K562 (cell line): Measurements from ENCODE around the gene ADM2. TPM values are rescaled to one million over a fixed set of nuclear protein-coding genes. Genes with fewer than 3 reads are reported as not detected.
A peak's percentile ranks its signal among the peaks of the same experiment; 100 is the strongest.

Experiments
- BMI1 ChIP-seq: fragments of 150-350 bp; IDR thresholded peaks from 2 replicates; pipeline ENCODE4 v1.6.1; 2014; ENCODE audit warnings: low read length
- EZH2 ChIP-seq: IDR thresholded peaks from 2 replicates; pipeline ENCODE4 v1.6.1; 2012; ENCODE audit warnings: low read depth, mild to moderate bottlenecking, inconsistent platforms, low read length, borderline replicate concordance
- FOXA3 ChIP-seq, 2 experiments: fragments of 450-650 bp in 1 of 2; sonication (generic) in 1 of 2; formaldehyde crosslinking; IDR thresholded peaks in 1 of 2; conservative IDR thresholded peaks in 1 of 2; 2 replicates each; pipeline versions ENCODE4 v1.4.0 to v1.8.0; 2020 to 2022; ENCODE audit warnings: mild to moderate bottlenecking in 2 of 2, missing genetic modification reagents in 1 of 2
- GABPB1 ChIP-seq: sonication (generic); formaldehyde crosslinking; IDR thresholded peaks from 2 replicates; pipeline ENCODE4 v1.8.0; 2022; ENCODE audit warnings: mild to moderate bottlenecking, missing genetic modification reagents
- NFATC3 ChIP-seq: fragments of 450-650 bp; IDR thresholded peaks from 2 replicates; pipeline ENCODE4 v1.6.1; 2017; ENCODE audit warnings: mild to moderate bottlenecking
- PRDM10 ChIP-seq: fragments of 450-650 bp; IDR thresholded peaks from 2 replicates; pipeline ENCODE4 v1.6.1; 2018; ENCODE audit not compliant: partially characterized antibody
- RBM15 ChIP-seq: fragments of 200-400 bp; formaldehyde crosslinking; IDR thresholded peaks from 2 replicates; pipeline ENCODE4 v1.6.1; 2018; ENCODE audit warnings: mild to moderate bottlenecking, low read length, moderate library complexity; ENCODE audit not compliant: insufficient read depth
- SAFB ChIP-seq: fragments of 200-400 bp; formaldehyde crosslinking; IDR thresholded peaks from 2 replicates; pipeline ENCODE4 v1.6.1; 2017; ENCODE audit warnings: low read depth, low read length, borderline replicate concordance
- SIN3A ChIP-seq, 2 experiments: fragments of 150-350 bp in 1 of 2; IDR thresholded peaks; 2 replicates each; pipeline ENCODE4 v1.6.1; 2011 to 2016; ENCODE audit warnings: borderline replicate concordance in 2 of 2, low read depth in 2 of 2, low read length in 2 of 2, mild to moderate bottlenecking in 2 of 2, moderate library complexity in 2 of 2; ENCODE audit not compliant: control insufficient read depth in 1 of 2
- SP1 ChIP-seq: sonication (generic); formaldehyde crosslinking; IDR thresholded peaks from 2 replicates; pipeline ENCODE4 v1.8.1; 2022; ENCODE audit warnings: mild to moderate bottlenecking, missing genetic modification reagents
- ZNF121 ChIP-seq: sonication (generic); formaldehyde crosslinking; conservative IDR thresholded peaks from 2 replicates; pipeline ENCODE4 v1.8.0; 2022; ENCODE audit warnings: missing genetic modification reagents
- ZNF324 ChIP-seq: fragments of 250-450 bp; sonication (Bioruptor Pico); IDR thresholded peaks from 2 replicates; pipeline ENCODE4 v1.4.0; 2020; ENCODE audit warnings: mild to moderate bottlenecking
- polyA plus RNA-seq, 8 experiments: library from polyadenylated mRNA; depleted of rRNA in 4 of 8; stranded (reverse) in 5 of 8; unstranded in 3 of 8; fragments of >200 nt; fragmentation: Nextera tagmentation in 2 of 8; fragmentation: Illumina TruSeq in 1 of 8; extraction: Ambion mirVana in 2 of 8; extraction: Trizol in 1 of 8; gene quantifications; 2 replicates each; pipeline versions ENCODE4 v1.2.1 to v1.2.3, GENCODE V29; 2011 to 2014; ENCODE audit warnings: inconsistent platforms in 1 of 8, missing spikeins in 1 of 8
- total RNA-seq, 7 experiments: library from RNA; depleted of rRNA in 6 of 7; stranded (reverse); fragments of >200 nt in 6 of 7; fragmentation: Illumina TruSeq in 2 of 7; extraction: Trizol in 2 of 7; gene quantifications; 2 replicates each; pipeline versions ENCODE4 v1.2.1 to v1.2.3, GENCODE V29; 2011 to 2021; ENCODE audit warnings: low replicate concordance in 1 of 7
- TF ChIP-seq, protein P1 (sequence below): fragments of 450-650 bp; IDR thresholded peaks from 2 replicates; pipeline ENCODE4 v1.6.1; 2016; ENCODE audit warnings: missing biosample characterization, missing genetic modification characterization
- TF ChIP-seq, protein P2 (sequence below), 2 experiments: fragments of 450-650 bp; conservative IDR thresholded peaks; 2 replicates each; pipeline ENCODE4 v1.6.1; 2017; ENCODE audit warnings: mild to moderate bottlenecking in 2 of 2, moderate library complexity in 2 of 2
- TF ChIP-seq, protein P3 (sequence below), 2 experiments: fragments of 450-650 bp in 1 of 2; sonication (generic) in 1 of 2; formaldehyde crosslinking in 1 of 2; IDR thresholded peaks in 1 of 2; conservative IDR thresholded peaks in 1 of 2; 2 replicates each; pipeline versions ENCODE4 v1.6.1 to v1.8.1; 2016 to 2023; ENCODE audit warnings: mild to moderate bottlenecking in 2 of 2, moderate library complexity in 2 of 2, inconsistent platforms in 1 of 2, missing genetic modification reagents in 1 of 2
- TF ChIP-seq, protein P4 (sequence below): sonication (generic); formaldehyde crosslinking; IDR thresholded peaks from 2 replicates; pipeline ENCODE4 v1.8.0; 2023; ENCODE audit warnings: mild to moderate bottlenecking, missing genetic modification reagents

The ADM2 gene
- total and polyA plus RNA-seq, 9 of the 15 experiments (the other 6 are each of a cell fraction or from before 2014, with no cell fraction given), result 0.11 to 5.1 (median 0.38) TPM

DNA sequence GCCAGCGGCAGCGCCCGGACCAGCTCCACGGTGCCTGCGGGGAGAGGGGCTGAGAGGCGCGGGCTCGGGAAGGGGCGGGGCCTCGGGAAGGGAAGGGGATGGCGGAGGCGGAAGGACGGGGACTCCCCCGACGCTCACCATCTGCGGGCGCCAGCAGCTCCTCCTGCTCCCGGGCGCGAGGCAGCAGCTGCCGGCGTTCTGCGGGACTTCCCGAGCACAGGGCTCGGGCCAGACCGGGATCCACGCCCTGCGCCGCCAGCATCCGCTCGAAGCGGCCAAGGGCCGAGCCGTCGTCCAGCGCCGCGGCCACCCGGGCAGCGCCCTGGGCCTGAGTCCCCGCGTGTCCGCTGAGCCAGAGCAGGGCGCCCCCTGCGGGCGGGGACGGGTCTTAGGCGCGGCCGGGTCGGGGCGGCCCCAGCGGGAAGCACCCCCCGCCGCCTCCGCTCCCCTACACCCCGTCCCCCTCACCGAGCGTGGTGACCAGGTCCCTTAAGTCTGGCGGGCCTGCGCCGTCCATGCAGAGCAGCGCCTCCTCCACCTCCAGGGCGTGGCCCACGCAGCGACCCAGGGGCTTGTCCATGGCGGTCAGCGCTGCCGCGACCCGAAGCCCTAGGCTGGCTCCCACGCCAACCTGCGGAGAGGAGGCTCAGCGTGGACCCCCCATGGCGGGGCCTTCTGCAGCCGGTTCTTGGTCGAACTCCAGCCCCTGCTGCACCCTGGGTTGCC, 44.9 kb downstream of the ADM2 start (continued):
- no peak for TF ChIP-seq NFATC3
- TF ChIP-seq SP1 (CRISPR knock-in tag), result peak; percentile 50; the same call in 1 of the 2 replicates
- TF ChIP-seq, protein P1, sequence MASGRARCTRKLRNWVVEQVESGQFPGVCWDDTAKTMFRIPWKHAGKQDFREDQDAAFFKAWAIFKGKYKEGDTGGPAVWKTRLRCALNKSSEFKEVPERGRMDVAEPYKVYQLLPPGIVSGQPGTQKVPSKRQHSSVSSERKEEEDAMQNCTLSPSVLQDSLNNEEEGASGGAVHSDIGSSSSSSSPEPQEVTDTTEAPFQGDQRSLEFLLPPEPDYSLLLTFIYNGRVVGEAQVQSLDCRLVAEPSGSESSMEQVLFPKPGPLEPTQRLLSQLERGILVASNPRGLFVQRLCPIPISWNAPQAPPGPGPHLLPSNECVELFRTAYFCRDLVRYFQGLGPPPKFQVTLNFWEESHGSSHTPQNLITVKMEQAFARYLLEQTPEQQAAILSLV (tag), result no peak
- peak; percentile 97 for TF ChIP-seq SAFB
- TF ChIP-seq, protein P2, sequence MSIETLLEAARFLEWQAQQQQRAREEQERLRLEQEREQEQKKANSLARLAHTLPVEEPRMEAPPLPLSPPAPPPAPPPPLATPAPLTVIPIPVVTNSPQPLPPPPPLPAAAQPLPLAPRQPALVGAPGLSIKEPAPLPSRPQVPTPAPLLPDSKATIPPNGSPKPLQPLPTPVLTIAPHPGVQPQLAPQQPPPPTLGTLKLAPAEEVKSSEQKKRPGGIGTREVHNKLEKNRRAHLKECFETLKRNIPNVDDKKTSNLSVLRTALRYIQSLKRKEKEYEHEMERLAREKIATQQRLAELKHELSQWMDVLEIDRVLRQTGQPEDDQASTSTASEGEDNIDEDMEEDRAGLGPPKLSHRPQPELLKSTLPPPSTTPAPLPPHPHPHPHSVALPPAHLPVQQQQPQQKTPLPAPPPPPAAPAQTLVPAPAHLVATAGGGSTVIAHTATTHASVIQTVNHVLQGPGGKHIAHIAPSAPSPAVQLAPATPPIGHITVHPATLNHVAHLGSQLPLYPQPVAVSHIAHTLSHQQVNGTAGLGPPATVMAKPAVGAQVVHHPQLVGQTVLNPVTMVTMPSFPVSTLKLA (conservative IDR thresholded peaks at IDR 0.05), result peak in 1 of 2 experiments; percentile 4; a peak in 1 of 4 replicates
- no peak; a peak in 2 of 4 replicates for TF ChIP-seq SIN3A (IDR thresholded peaks at IDR 0.05; ENCODE audit: borderline replicate concordance in 2 of 2, control insufficient read depth in 1 of 2, low read depth in 2 of 2, low read length in 2 of 2)
- TF ChIP-seq, protein P3, sequence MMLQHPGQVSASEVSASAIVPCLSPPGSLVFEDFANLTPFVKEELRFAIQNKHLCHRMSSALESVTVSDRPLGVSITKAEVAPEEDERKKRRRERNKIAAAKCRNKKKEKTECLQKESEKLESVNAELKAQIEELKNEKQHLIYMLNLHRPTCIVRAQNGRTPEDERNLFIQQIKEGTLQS (IDR thresholded peaks at IDR 0.05), result no peak
- TF ChIP-seq, protein P3 (CRISPR knock-in tag; conservative IDR thresholded peaks at IDR 0.05), result no peak
- no peak for TF ChIP-seq FOXA3 (CRISPR knock-in tag; conservative IDR thresholded peaks at IDR 0.05 in 1 of 2, IDR thresholded peaks at IDR 0.05 in 1 of 2)
- TF ChIP-seq, protein P4, sequence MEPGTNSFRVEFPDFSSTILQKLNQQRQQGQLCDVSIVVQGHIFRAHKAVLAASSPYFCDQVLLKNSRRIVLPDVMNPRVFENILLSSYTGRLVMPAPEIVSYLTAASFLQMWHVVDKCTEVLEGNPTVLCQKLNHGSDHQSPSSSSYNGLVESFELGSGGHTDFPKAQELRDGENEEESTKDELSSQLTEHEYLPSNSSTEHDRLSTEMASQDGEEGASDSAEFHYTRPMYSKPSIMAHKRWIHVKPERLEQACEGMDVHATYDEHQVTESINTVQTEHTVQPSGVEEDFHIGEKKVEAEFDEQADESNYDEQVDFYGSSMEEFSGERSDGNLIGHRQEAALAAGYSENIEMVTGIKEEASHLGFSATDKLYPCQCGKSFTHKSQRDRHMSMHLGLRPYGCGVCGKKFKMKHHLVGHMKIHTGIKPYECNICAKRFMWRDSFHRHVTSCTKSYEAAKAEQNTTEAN (CRISPR knock-in tag), result no peak
- no peak for TF ChIP-seq PRDM10
- TF ChIP-seq ZNF324, result no peak
- TF ChIP-seq RBM15, result no peak
- TF ChIP-seq ZNF121, result no peak
- no peak for TF ChIP-seq BMI1
- TF ChIP-seq EZH2, result no peak
- no peak for TF ChIP-seq GABPB1 (CRISPR knock-in tag)
